GM19023 (cell line): Measurements from ENCODE around the gene FHIT.

ENCODE experiments used
- ATAC-seq: cut with Tn5 transposase; IDR thresholded peaks from one replicate; pipeline ENCODE4 v1.9.1; 2021; ENCODE audit warnings: mild to moderate bottlenecking, moderate library complexity; ENCODE audit not compliant: unreplicated experiment

Gene FHIT

DNA sequence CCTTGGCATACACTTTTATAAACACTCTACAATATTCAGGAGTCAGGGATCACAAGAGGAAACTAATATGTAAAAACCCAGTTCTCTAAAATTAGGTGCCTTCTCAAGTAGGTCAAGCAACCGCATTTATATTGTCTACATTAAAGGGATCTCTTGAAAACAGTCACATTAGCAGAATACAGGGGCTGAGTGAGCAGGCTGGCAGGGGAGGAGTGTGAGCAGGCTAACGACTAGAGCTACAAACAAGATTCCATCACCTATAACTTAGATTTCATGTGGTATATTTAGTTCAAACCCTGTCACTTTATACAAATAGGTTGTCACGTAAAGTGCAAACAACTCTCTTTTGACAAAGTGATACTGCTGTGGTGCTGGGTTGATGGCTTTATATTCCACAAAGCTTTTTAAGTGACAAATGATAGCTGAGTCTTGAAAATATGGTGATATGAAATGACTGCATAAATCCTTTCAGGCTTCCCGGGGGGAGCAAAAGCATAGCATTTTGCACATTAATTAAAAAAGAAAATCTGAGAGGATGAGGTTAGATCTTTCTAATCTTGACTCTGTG is 937.9 kb downstream of the FHIT start:
- no peak for ATAC-seq

GRCh38 chr3:60309539-60310268 is 941.5 kb downstream of the FHIT start:
- no peak for ATAC-seq

DNA sequence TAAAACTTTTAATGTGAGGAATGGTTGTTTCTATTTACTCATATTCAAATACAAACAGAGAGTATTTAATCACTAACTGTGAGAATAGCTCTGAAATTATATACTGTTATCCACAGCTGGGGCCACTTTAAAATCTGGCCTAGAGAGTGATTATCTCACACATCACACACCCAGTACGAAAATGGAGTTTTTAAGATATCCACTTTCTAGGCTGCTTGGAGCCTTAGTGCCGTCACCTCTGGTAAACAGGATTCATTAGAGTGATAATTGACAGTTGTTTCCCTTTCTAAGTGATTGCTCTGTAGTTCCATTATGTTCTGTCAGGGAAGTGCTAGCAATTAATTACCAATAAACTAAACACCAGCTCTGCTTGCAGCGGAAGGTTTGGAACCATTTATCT is 942.4 kb downstream of the FHIT start:
- no peak for ATAC-seq

DNA sequence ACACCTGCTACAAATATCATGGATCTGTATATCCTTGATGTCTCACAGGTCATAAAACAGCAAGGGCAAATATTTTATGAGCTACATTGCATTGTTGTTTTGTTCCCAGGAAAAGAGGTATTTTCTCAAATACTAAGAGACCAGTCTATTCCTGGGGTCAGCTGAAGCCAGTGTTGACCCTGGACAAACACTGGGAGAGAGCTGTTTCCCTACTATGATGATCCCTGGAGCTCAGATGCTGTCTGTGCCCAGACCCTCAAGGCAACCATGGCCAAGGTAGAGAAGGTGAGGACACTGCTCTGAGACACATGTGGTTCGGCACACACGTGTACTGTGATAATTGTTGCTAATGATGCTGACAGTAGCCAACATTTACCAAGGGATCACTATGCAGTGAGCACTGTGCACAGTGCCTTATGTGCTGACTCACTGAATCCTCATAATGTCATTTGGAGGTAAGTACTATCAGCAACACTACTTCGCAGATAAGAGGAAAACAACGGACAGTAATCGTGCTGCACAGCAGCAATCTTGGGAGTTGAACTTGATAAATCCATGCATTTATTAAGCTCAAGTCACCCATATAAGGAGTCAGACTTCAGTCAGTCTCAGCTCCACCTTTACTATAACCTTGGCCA is 943.6 kb downstream of the FHIT start:
- no peak for ATAC-seq

DNA sequence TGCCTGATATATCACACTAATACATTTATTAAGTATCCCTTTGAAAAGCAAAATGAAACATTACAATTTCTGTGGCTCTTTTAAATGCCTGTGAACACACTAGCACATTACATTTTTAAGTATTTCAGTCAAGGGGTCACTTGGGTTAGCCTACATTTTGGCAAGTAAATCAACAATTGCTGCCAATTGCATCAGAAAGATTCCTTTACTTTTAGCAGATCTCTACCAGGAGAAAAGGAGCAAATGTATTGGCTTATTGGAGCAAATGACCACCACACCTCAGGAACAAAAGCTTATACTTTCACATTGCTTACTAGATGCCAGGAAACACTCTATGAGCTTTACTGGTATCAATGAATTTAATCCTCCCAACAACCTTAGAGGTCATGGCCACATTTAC is 947.1 kb downstream of the FHIT start:
- ATAC-seq: no peak

DNA sequence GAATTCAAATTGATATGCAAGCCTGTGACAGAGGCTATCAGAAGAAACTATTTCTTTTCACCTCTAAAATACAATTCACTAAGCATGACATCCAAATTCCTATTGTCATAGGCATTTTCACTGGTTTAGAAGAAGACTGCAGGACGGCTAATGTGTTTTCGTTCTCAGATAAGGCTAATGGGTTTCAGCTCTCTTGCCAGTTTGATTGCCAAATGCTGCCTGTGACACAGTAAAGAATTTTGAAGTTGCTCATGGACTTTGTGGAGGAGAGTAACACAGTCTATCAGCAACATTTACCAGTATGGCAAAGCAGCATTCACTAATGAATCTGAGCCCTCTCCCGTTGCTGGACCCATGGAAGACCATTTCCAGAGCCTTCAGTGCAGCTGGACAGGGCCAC is 948.1 kb downstream of the FHIT start:
- no peak for ATAC-seq

- no peak for ATAC-seq
Observed at GRCh38 chr3:60301142-60301541, 950.1 kb downstream of the FHIT start.

GRCh38 chr3:60298141-60298540 is 953.1 kb downstream of the FHIT start:
- ATAC-seq: no peak

DNA sequence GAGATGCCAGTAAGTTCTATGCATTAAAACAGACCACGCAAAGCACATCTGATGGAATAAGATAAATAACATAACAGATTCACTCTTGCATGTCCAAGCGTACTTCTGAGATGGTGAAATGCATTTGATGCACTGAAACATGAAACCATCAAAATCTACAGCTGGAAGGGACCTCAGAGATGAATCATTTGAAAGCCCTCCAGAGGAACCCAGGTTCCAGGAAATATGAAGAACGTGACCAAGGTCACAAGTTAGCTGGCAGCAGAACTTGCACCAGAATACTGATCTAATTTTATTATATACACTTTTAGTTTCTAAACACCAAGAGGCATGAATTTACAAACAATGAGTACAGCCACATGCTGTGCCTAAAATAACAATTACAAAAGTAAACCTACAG is 957.1 kb downstream of the FHIT start:
- no peak for ATAC-seq

DNA sequence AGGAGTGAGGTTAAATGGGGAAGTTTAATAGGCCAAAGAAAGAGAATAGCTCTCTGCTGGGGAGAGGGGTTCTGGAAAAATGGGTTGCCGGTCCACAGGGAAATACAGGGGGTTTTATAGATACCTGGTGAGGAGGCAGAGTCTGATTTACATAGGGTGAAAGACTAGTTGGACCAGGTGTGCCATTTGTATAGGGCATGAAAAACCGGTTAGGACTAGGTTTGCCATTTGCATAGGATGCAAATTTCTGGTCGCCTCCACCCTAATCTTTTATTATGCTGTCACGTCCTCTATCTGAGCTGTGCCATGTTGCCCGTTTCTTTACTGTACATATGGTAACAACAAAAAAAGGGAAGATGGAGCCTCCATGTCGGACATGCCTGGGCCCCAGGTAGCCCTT is 960.1 kb downstream of the FHIT start:
- ATAC-seq: no peak

DNA sequence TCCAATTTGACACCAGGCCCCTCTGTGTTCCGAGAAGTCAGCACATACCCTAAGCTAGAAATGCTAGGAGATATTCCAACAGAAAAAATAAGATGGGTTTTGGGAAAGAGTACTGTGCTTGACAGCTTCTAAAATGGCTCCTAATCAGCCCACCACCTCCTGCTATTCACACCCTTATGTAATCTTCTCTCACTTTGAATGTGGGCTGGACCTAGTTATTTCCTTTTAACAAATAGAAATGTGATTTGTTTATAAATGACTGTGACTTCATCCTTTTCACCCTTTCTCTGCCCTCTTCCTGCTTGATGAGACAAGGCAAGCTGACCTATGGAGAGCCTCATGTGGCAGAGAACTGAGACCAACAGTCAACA is 961.1 kb downstream of the FHIT start:
- ATAC-seq: no peak

DNA sequence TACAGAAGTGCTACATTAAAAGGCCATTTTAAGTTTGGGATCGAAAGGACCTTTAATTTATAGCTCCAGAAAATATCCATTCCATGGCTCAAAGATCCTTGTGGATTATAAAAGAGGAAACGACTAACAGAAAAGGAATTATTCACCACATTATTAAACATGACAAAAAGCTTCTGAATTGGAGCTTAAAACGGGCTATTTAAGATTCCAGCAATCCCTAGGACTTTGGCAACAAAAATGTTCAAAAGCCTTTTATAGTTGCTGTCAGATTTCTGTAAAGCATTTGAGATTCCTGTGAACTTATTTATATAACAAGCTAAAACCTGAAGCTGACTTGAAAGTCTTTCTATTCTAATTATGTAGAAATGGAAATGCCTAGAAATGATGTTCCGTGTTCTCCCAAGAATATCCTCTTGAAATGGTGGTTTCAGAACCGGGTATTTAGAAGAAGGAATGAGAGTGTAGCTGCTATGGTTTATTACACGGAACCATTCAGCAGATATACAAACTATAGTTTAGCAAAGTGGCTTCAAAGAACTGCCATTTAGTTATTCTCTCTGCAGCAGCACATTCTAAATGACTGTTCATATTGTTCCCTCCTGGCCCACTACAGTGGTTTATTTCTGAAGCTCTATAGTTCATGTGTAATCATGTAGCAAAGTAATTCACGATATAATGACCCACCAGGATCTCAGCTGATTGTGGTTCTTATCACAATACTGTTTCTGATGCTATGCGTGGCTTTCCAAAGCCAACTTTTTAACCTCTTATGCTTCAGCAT is 961.7 kb downstream of the FHIT start:
- no peak for ATAC-seq

- ATAC-seq: no peak
Observed at GRCh38 chr3:60282866-60283265, 968.4 kb downstream of the FHIT start.

DNA sequence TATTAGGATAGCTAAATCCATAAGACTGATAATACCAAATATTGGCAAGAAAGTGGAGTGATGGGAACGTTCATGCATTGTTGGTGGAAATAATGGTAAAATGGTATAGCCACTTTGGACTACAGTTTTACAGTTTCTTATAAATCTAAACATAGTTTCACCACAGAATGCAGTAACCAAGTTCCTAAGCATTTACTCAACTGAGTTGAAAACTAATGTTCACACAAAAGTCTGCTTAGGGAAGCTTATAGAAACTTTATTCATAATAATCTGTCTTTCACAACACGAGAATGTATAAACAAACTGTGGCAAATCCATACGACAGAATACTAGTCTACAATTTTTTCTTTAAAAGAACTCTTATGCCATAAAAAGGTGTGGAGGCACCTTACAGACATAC is 969.3 kb downstream of the FHIT start:
- ATAC-seq: no peak

DNA sequence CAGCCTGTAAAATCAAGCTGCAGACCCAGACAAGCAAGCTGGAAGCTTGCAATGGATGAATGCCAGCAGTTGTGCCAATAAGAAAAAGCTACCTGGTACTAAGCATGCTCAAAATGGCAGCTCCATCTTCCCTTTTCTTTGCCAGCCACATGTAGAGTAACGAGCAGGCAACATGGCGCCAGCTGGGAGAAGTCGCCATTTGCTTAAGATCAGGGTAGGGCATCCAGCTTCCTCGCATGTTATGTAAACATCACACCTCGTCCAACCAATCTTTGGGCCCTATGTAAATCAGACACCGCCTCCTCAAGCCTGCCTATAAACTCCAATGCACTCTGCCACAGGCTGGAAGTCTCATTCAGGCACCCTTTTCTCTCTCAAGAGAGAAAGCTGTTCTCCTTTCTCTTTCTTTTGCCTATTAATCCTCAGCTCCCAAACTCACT is 973.9 kb downstream of the FHIT start:
- no peak for ATAC-seq

DNA sequence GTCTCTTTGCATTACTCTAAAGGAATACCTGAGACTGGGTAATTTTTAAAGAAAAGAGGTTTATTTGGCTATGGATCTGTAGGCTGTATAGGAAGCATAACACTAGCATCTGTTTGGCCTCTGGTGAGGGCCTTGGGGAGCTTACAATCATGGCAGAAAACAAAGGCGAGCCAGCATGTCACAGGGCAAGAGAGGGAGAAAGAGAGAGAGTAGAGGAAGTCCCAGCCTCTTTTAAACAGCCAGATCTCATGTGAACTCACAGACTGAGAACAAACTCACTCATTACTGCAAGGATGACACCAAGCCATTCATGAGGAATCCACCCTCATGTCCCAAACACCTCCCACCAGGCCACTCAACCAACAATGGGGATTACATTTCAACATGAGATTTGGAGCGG is 974.6 kb downstream of the FHIT start:
- no peak for ATAC-seq

DNA sequence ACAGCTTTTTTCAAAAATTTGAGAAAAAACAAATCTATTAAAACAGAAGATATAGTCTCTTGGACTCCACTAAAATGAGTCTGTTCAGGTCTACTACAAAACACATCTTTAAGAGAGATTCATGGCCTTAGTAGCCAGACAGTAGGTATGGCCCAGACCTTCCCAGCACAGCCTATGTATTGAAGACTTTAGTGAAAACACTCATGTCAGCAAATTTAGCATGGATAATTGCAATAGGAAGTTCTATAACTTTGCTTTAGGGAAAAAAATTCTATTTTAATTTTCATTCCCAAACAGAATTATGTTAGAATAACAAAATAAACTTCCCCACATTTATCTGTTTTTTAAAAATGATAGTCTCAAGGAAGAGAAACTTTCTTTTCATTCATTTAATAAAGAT is 976.6 kb downstream of the FHIT start:
- no peak for ATAC-seq

- no peak for ATAC-seq
Observed at GRCh38 chr3:60274098-60274497, 977.2 kb downstream of the FHIT start.

DNA sequence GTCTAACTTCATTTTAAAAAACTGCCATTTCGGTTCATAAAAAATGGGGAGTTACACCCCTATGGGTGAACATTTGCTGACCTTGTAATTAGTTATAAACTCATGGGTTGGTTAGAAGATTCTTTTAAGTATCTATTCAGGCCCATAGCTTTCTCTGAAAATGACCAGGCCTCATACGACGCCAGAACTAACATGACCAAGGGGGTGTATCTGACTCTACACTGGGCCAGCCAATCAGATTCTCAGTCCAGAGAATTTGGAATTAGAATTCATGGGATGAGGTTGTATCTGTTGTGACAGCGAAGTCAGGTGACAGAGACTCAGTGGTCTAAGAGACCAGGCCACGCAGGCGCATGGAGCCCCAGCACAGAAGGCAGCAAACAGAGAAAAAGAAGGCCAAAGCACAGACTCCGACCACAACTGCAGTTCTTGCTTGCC is 981.4 kb downstream of the FHIT start:
- ATAC-seq: no peak

DNA sequence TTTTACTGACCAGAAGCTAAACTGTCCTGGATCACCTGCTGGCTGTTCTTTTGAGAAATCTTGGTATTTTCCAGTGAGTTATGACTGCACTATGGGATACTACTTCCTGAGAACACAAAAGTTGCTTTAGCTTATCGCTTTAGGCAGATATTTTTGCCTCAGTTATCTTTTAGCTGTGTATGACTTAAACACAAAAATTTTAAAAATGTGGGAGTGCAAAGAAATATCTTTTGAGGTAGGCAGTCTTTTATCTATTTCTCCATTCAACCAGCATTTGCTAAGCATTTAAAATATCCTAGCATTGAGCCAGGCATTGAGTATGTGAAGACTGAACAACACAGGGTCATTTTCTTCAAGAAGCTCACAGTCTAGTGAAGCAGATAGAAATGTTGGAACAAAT is 981.9 kb downstream of the FHIT start:
- ATAC-seq: no peak

GRCh38 chr3:60268123-60268522 is 983.1 kb downstream of the FHIT start:
- no peak for ATAC-seq

GRCh38 chr3:60266444-60266843 is 984.8 kb downstream of the FHIT start:
- ATAC-seq: no peak
